Prostate gland (tissue), 2 donors: ENCODE data around the gene FLT1. TPM values are rescaled to one million over a fixed set of nuclear protein-coding genes. Genes with fewer than 3 reads are reported as not detected.

ENCODE experiments used
- DNase-seq: peaks from one replicate; pipeline ENCODE4 v3.0.0-alpha.2; 2019; ENCODE audit warnings: low spot score
- H3K27ac ChIP-seq, 2 donors: fragments of 200-600 bp; sonication (generic); 2 replicates each; pipeline ENCODE4 v1.5.1; 2017 to 2019
- H3K27me3 ChIP-seq: fragments of 200-600 bp; sonication (generic); replicated peaks from 2 replicates; pipeline ENCODE4 v1.5.1; 2019; ENCODE audit not compliant: insufficient read depth
- H3K36me3 ChIP-seq, 2 donors: fragments of 200-600 bp; sonication (generic); 1 replicate in 1 of 2; 2 replicates in 1 of 2; pipeline versions ENCODE4 v1.5.1 to v1.8.1; 2017 to 2019
- H3K4me1 ChIP-seq: fragments of 200-600 bp; sonication (generic); replicated peaks from 2 replicates; pipeline ENCODE4 v1.5.1; 2019
- H3K4me3 ChIP-seq, 2 donors: fragments of 200-600 bp; sonication (generic); 2 replicates each; pipeline ENCODE4 v1.5.1; 2017 to 2019
- H3K9me3 ChIP-seq: fragments of 200-600 bp; sonication (generic); 2 replicates; pipeline ENCODE4 v1.5.1; 2017
- CTCF ChIP-seq, 4 experiments: fragments of 200-600 bp in 2 of 4; fragments of 450-650 bp in 2 of 4; sonication (generic) in 2 of 4; IDR thresholded peaks; 1 replicate in 3 of 4; 2 replicates in 1 of 4; pipeline ENCODE4 v1.5.1; 2016 to 2019; ENCODE audit warnings: antibody characterized with exemption in 4 of 4, mild to moderate bottlenecking in 2 of 4, moderate library complexity in 2 of 4
- POLR2A ChIP-seq: fragments of 450-650 bp; IDR thresholded peaks from one replicate; pipeline ENCODE4 v1.6.1; 2016; ENCODE audit warnings: antibody characterized with exemption, mild to moderate bottlenecking
- POLR2AphosphoS5 ChIP-seq: sonication (generic); formaldehyde crosslinking; IDR thresholded peaks from one replicate; pipeline ENCODE4 v1.6.1; 2017; ENCODE audit warnings: antibody characterized with exemption
- WGBS: methylation state at CpG from one replicate; pipeline ENCODE4 v1.1.5; 2018; 5-methylcytosine and 5-hydroxymethylcytosine counted together
- intact Hi-C: fragments of 100-400 bp; cut with DNase I; formaldehyde crosslinking; loops from one replicate; pipeline ENCODE4 v1.14.2; 2022
- total RNA-seq, 2 donors: library from RNA; depleted of rRNA; stranded (reverse); fragments of >200 nt; gene quantifications; one replicate each; pipeline ENCODE4 v1.1.0, GENCODE V29; 2016

Gene FLT1
- total RNA-seq, 2 donors from 2014 or later: 9.1 to 27.0 TPM

GRCh38 chr13:28458608-28459007 is 36.3 kb downstream of the FLT1 start:
- H3K36me3 ChIP-seq: no peaks in the 10 kb centered on the region
- H3K9me3 ChIP-seq: no peaks in the 10 kb centered on the region
- H3K27me3 ChIP-seq: no peaks in the 10 kb centered on the region
- no peak overlapping the region for H3K27ac ChIP-seq
- no peak for DNase-seq
- intact Hi-C loops: no loop called here
- no peaks in the 10 kb centered on the region for H3K4me1 ChIP-seq
- TF ChIP-seq CTCF (IDR thresholded peaks at IDR 0.05) (no peak), POLR2AphosphoS5 (no peak), POLR2A (no peak)
- H3K4me3 ChIP-seq: no peak overlapping the region
- WGBS: 77% methylated on average over 2 of the region's 2 CpGs

GRCh38 chr13:28458051-28458450 is 36.9 kb downstream of the FLT1 start:
- H3K4me1 ChIP-seq: no peaks in the 10 kb centered on the region
- TF ChIP-seq POLR2A (no peak), POLR2AphosphoS5 (no peak), CTCF (IDR thresholded peaks at IDR 0.05) (no peak)
- no peaks in the 10 kb centered on the region for H3K9me3 ChIP-seq
- WGBS: 97% methylated on average over 7 of the region's 7 CpGs
- DNase-seq: no peak
- H3K27ac ChIP-seq: no peak overlapping the region
- H3K36me3 ChIP-seq: no peaks in the 10 kb centered on the region
- H3K27me3 ChIP-seq: no peaks in the 10 kb centered on the region
- intact Hi-C loops: no loop called here
- no peak overlapping the region for H3K4me3 ChIP-seq

GRCh38 chr13:28457521-28457920 is 37.4 kb downstream of the FLT1 start:
- H3K4me3 ChIP-seq: no peak overlapping the region
- H3K27me3 ChIP-seq: no peaks in the 10 kb centered on the region
- H3K27ac ChIP-seq: no peak overlapping the region
- H3K9me3 ChIP-seq: no peaks in the 10 kb centered on the region
- TF ChIP-seq CTCF (IDR thresholded peaks at IDR 0.05) (no peak), POLR2A (no peak), POLR2AphosphoS5 (no peak)
- no peaks in the 10 kb centered on the region for H3K4me1 ChIP-seq
- intact Hi-C loops: no loop called here
- no peaks in the 10 kb centered on the region for H3K36me3 ChIP-seq
- DNase-seq: no peak

GRCh38 chr13:28455580-28456194 is 39.2 kb downstream of the FLT1 start:
- Histone ChIP-seq H3K4me1 (no peaks in the 10 kb centered on the region), H3K4me3 (no peak overlapping the region), H3K9me3 (no peaks in the 10 kb centered on the region), H3K36me3 (no peaks in the 10 kb centered on the region), H3K27ac (no peak overlapping the region), H3K27me3 (no peaks in the 10 kb centered on the region)
- no peak for TF ChIP-seq POLR2A
- TF ChIP-seq POLR2AphosphoS5: no peak
- TF ChIP-seq CTCF (IDR thresholded peaks at IDR 0.05): no peak
- DNase-seq: no peak
- WGBS: 38% methylated on average over 3 of the region's 3 CpGs
- intact Hi-C loops: no loop called here

- Histone ChIP-seq H3K27me3 (no peaks in the 10 kb centered on the region), H3K4me3 (no peak overlapping the region), H3K4me1 (no peaks in the 10 kb centered on the region), H3K27ac (no peak overlapping the region), H3K36me3 (no peaks in the 10 kb centered on the region), H3K9me3 (no peaks in the 10 kb centered on the region)
- no peak for TF ChIP-seq POLR2A
- TF ChIP-seq CTCF (IDR thresholded peaks at IDR 0.05): no peak
- TF ChIP-seq POLR2AphosphoS5: no peak
- intact Hi-C loops: no loop called here
- DNase-seq: no peak
Measured at GRCh38 chr13:28452755-28453154, 42.2 kb downstream of the FLT1 start.
